Naive thymus-derived CD4-positive, alpha-beta T cell (primary cell): ENCODE data around the gene EEA1. TPM values are rescaled to one million over a fixed set of nuclear protein-coding genes. Genes with fewer than 3 reads are reported as not detected.
A peak's percentile ranks its signal among the peaks of the same experiment; 100 is the strongest.

Source experiments
- ATAC-seq: fragments of 150-1000 bp; cut with Tn5 transposase; 2 replicates; pipeline ENCODE4 v1.10.0; 2021; ENCODE audit warnings: mild to moderate bottlenecking, moderate library complexity
- CTCF ChIA-PET: fragments of 350-600 bp; sonication (Branson Sonifier 250); formaldehyde crosslinking; loops from one replicate; lab custom pipeline; 2021; ENCODE audit warnings: antibody characterized with exemption; lab: Charles Lee
- POLR2A ChIA-PET: fragments of 350-600 bp; sonication (Branson Sonifier 250); formaldehyde crosslinking; loops from one replicate; lab custom pipeline; 2021; ENCODE audit warnings: antibody characterized with exemption, inconsistent platforms; lab: Charles Lee
- DNase-seq, 9 donors: peaks; one replicate each; pipeline versions ENCODE4 v3.0.0 to v3.0.0-alpha.2; 2020 to 2022; ENCODE audit warnings: mixed read lengths in 1 of 9
- H3K27ac ChIP-seq: one replicate; pipeline ENCODE4 v1.7.0; 2013; ENCODE audit warnings: mild to moderate bottlenecking, low read depth, low read length, moderate library complexity
- H3K27me3 ChIP-seq, 2 donors: one replicate each; pipeline ENCODE4 v1.7.0; 2013; ENCODE audit warnings: low read length in 2 of 2, mild to moderate bottlenecking in 2 of 2, moderate library complexity in 2 of 2; ENCODE audit not compliant: control insufficient read depth in 2 of 2, insufficient read depth in 2 of 2
- H3K36me3 ChIP-seq, 3 experiments: 1 replicate in 2 of 3; 2 replicates in 1 of 3; pipeline ENCODE4 v1.7.0; 2013; ENCODE audit warnings: low read length in 3 of 3, mild to moderate bottlenecking in 3 of 3, moderate library complexity in 1 of 3; ENCODE audit not compliant: insufficient read depth in 3 of 3, control insufficient read depth in 2 of 3
- H3K4me1 ChIP-seq, 2 donors: one replicate each; pipeline ENCODE4 v1.7.0; 2013; ENCODE audit warnings: low read length in 2 of 2, mild to moderate bottlenecking in 2 of 2, moderate library complexity in 1 of 2; ENCODE audit not compliant: control insufficient read depth in 2 of 2, insufficient read depth in 2 of 2
- H3K4me3 ChIP-seq: 2 replicates; pipeline ENCODE4 v1.7.0; 2013; ENCODE audit warnings: mild to moderate bottlenecking, low read length
- H3K9me3 ChIP-seq, 3 experiments: 1 replicate in 2 of 3; 2 replicates in 1 of 3; pipeline ENCODE4 v1.7.0; 2013; ENCODE audit warnings: low read length in 3 of 3; ENCODE audit not compliant: control insufficient read depth in 2 of 3
- H3K27ac Mint-ChIP-seq, 9 donors: one replicate each; pipeline ENCODE4 v1.8.0; 2020 to 2022; ENCODE audit warnings: mixed read lengths in 9 of 9, mild to moderate bottlenecking in 8 of 9, moderate library complexity in 5 of 9, inconsistent platforms in 2 of 9
- H3K27me3 Mint-ChIP-seq, 5 donors: one replicate each; pipeline ENCODE4 v1.8.0; 2021 to 2022; ENCODE audit warnings: mixed read lengths in 5 of 5, mild to moderate bottlenecking in 1 of 5
- H3K36me3 Mint-ChIP-seq, 5 donors: one replicate each; pipeline ENCODE4 v1.8.0; 2020 to 2022; ENCODE audit warnings: mixed read lengths in 5 of 5, mild to moderate bottlenecking in 3 of 5, inconsistent platforms in 1 of 5
- H3K4me1 Mint-ChIP-seq, 7 donors: one replicate each; pipeline ENCODE4 v1.8.0; 2020 to 2022; ENCODE audit warnings: mixed read lengths in 7 of 7, mild to moderate bottlenecking in 3 of 7, inconsistent platforms in 1 of 7
- H3K4me3 Mint-ChIP-seq, 10 donors: one replicate each; pipeline ENCODE4 v1.8.0; 2020 to 2022; ENCODE audit warnings: mild to moderate bottlenecking in 10 of 10, mixed read lengths in 10 of 10, moderate library complexity in 6 of 10, inconsistent platforms in 2 of 10
- H3K9me3 Mint-ChIP-seq, 11 donors: one replicate each; pipeline ENCODE4 v1.8.0; 2020 to 2022; ENCODE audit warnings: mixed read lengths in 11 of 11, mild to moderate bottlenecking in 4 of 11, inconsistent platforms in 1 of 11, moderate library complexity in 1 of 11
- intact Hi-C, 2 donors: fragments of 100-400 bp; cut with micrococcal nuclease; formaldehyde crosslinking; loops; one replicate each; pipeline ENCODE4 v1.15.1; 2023
- polyA plus RNA-seq, 2 donors: library from polyadenylated mRNA; unstranded; fragments of 300-500 nt; fragmentation: Illumina TruSeq; gene quantifications; one replicate each; pipeline ENCODE4 v1.2.3, GENCODE V29; 2021
- total RNA-seq, 6 experiments: library from RNA in 5 of 6; stranded (reverse) in 5 of 6; gene quantifications; 1 replicate in 5 of 6; 2 replicates in 1 of 6; pipeline ENCODE4 v1.2.3 and lab custom pipeline; 2021 to 2026

Gene EEA1
- total and polyA plus RNA-seq, 7 experiments from 2014 or later = 20.9 to 28.3 (median 22.2) TPM

- POLR2A ChIA-PET = interaction anchor here (0.7 to 5.7 kb wide), 10 partner anchors 8 to 946 kb away, joined by 3 to 127 read pairs (median 4); partner anchors contain the start of gene BTG1
- H3K9me3 ChIP-seq = no peaks in the 10 kb centered on the region
- H3K9me3 Mint-ChIP-seq = no peaks in the 10 kb centered on the region
These were observed 1.3 kb upstream of the EEA1 start for GRCh38 chr12:92930421-92930820.

GRCh38 chr12:92929983-92930382, 888 bp upstream of the EEA1 start:
- Histone ChIP-seq H3K27ac (peak overlapping the region; percentile 96), H3K4me1 (peaks cover 19 to 23% of the 10 kb centered on the region in 2 donors), H3K27me3 (no peaks in the 10 kb centered on the region), H3K9me3 (no peaks in the 10 kb centered on the region), H3K36me3 (no peaks in the 10 kb centered on the region), H3K4me3 (peak overlapping the region; percentile 67)
- Mint-ChIP-seq H3K27ac (peak overlapping the region; percentile 89 to 99 (median 93)), H3K9me3 (no peaks in the 10 kb centered on the region), H3K4me1 (peaks cover 20 to 46% (median 30%) of the 10 kb centered on the region in 7 donors), H3K36me3 (peaks cover 0 to 8% (median 0%) of the 10 kb centered on the region in 5 donors), H3K27me3 (peaks cover 0 to 6% (median 0%) of the 10 kb centered on the region in 5 donors), H3K4me3 (peak overlapping the region; percentile 75 to 93 (median 90))
- DNase-seq (no peak), ATAC-seq (no peak)
- ChIA-PET POLR2A (interaction anchor here (0.7 to 5.7 kb wide), 16 partner anchors 8 to 946 kb away, joined by 3 to 127 read pairs (median 4); partner anchors contain the start of gene UBE2N), CTCF (interaction anchor here (1.1 to 5.9 kb wide), 3 partner anchors 21 to 451 kb away, joined by 3 to 52 read pairs (median 4); no protein-coding TSS in a partner anchor)
- intact Hi-C loops = loop anchor here (1.0 to 10.0 kb wide), 22 partner anchors 22 to 1565 kb away; partner anchors contain the start of genes CRADD (in 2 of the 2), NUDT4 (in 2 of the 2), CEP83 (in 1 of the 2) and MRPL42 (in 1 of the 2)

More at GRCh38 chr12:92930421-92930820, 1.3 kb upstream of the EEA1 start:
- peaks cover 0 to 6% (median 0%) of the 10 kb centered on the region in 5 donors for H3K27me3 Mint-ChIP-seq
- Histone ChIP-seq H3K36me3 (no peaks in the 10 kb centered on the region), H3K4me3 (no peak overlapping the region), H3K4me1 (peaks cover 19 to 23% of the 10 kb centered on the region in 2 donors), H3K27ac (no peak overlapping the region), H3K27me3 (no peaks in the 10 kb centered on the region)
- CTCF ChIA-PET = interaction anchor here (1.4 to 5.9 kb wide), 2 partner anchors 22 to 57 kb away, joined by 4 to 52 read pairs; no protein-coding TSS in a partner anchor
- ATAC-seq (no peak), DNase-seq (no peak)
- H3K4me1 Mint-ChIP-seq = peaks cover 20 to 42% (median 26%) of the 10 kb centered on the region in 7 donors
- peaks cover 0 to 4% (median 0%) of the 10 kb centered on the region in 5 donors for H3K36me3 Mint-ChIP-seq
- peak overlapping the region in 7 of 9 donors; percentile 89 to 96 (median 92) for H3K27ac Mint-ChIP-seq
- intact Hi-C loops = no loop called here
- peak overlapping the region; percentile 75 to 93 (median 90) for H3K4me3 Mint-ChIP-seq

GRCh38 chr12:92928421-92928961, 604 bp downstream of the EEA1 start:
- peak overlapping the region; percentile 89 to 96 (median 92) for H3K27ac Mint-ChIP-seq
- ChIA-PET POLR2A (interaction anchor here (0.9 to 5.7 kb wide), 10 partner anchors 10 to 856 kb away, joined by 3 to 127 read pairs (median 4); partner anchors contain the start of gene UBE2N), CTCF (interaction anchor here (0.6 to 5.9 kb wide), 8 partner anchors 20 to 1563 kb away, joined by 3 to 52 read pairs (median 3); no protein-coding TSS in a partner anchor)
- peak overlapping the region; percentile 96 for H3K27ac ChIP-seq
- peaks cover 19 to 23% of the 10 kb centered on the region in 2 donors for H3K4me1 ChIP-seq
- H3K9me3 ChIP-seq = no peaks in the 10 kb centered on the region
- H3K9me3 Mint-ChIP-seq = peaks cover 0 to under 1% (median 0%) of the 10 kb centered on the region in 11 donors
- no peaks in the 10 kb centered on the region for H3K36me3 ChIP-seq
- intact Hi-C loops = loop anchor here (1.0 to 10.0 kb wide), 13 partner anchors 36 to 1564 kb away; no protein-coding TSS in a partner anchor
- H3K27me3 Mint-ChIP-seq = peaks cover 0 to 6% (median 0%) of the 10 kb centered on the region in 5 donors
- peaks cover 0 to 10% (median 2%) of the 10 kb centered on the region in 5 donors for H3K36me3 Mint-ChIP-seq
- peak overlapping the region; percentile 71 for H3K4me3 ChIP-seq
- H3K27me3 ChIP-seq = no peaks in the 10 kb centered on the region
- ATAC-seq = no peak
- peak overlapping the region; percentile 75 to 94 (median 90) for H3K4me3 Mint-ChIP-seq
- peak in 5 of 9 donors; percentile 23 to 70 (median 35) for DNase-seq
- peaks cover 20 to 56% (median 40%) of the 10 kb centered on the region in 7 donors for H3K4me1 Mint-ChIP-seq

- peak overlapping the region; percentile 86 to 93 (median 90) for H3K27ac Mint-ChIP-seq
- H3K4me1 ChIP-seq = peaks cover 19 to 23% of the 10 kb centered on the region in 2 donors
- peak overlapping the region; percentile 96 for H3K27ac ChIP-seq
- DNase-seq (peak in 5 of 9 donors; percentile 35 to 49 (median 42)), ATAC-seq (no peak)
- H3K36me3 Mint-ChIP-seq = peaks cover 0 to 14% (median 7%) of the 10 kb centered on the region in 5 donors
- no peaks in the 10 kb centered on the region for H3K36me3 ChIP-seq
- peaks cover 20 to 61% (median 44%) of the 10 kb centered on the region in 7 donors for H3K4me1 Mint-ChIP-seq
- ChIA-PET CTCF (interaction anchor here (0.6 to 5.9 kb wide), 10 partner anchors 19 to 1562 kb away, joined by 3 to 52 read pairs (median 4); no protein-coding TSS in a partner anchor), POLR2A (interaction anchor here (0.5 to 5.7 kb wide), 12 partner anchors 10 to 856 kb away, joined by 3 to 127 read pairs (median 3); no protein-coding TSS in a partner anchor)
- peak overlapping the region; percentile 75 to 94 (median 89) for H3K4me3 Mint-ChIP-seq
- peak overlapping the region; percentile 61 for H3K4me3 ChIP-seq
- peaks cover 0 to 6% (median 0%) of the 10 kb centered on the region in 5 donors for H3K27me3 Mint-ChIP-seq
- H3K27me3 ChIP-seq = no peaks in the 10 kb centered on the region
- no peaks in the 10 kb centered on the region for H3K9me3 ChIP-seq
- H3K9me3 Mint-ChIP-seq = peaks cover 0 to 4% (median 0%) of the 10 kb centered on the region in 11 donors
- intact Hi-C loops = loop anchor here (1.0 to 10.0 kb wide), 15 partner anchors 15 to 1563 kb away; no protein-coding TSS in a partner anchor
These were observed 1.4 kb downstream of the EEA1 start for GRCh38 chr12:92927436-92928281.

DNA sequence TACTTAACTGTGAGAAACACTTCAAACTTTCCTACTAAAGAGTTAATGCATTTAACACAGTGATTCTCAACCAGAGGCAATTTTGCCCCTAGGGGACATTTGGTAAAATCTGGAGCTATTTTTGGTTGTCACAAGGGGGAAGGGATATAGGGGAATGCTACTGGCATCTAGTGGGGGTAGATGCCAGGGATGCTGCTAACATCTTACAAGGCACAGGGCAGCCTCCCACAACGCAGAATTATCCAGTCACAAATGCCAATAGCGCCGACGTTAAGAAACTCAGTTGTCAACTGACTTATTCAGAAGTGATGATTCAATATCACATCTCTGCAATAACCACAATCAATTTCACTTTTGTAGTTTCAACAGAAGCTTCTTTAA, 2.0 kb downstream of the EEA1 start:
- Mint-ChIP-seq H3K36me3 (peaks cover 0 to 19% (median 11%) of the 10 kb centered on the region in 5 donors), H3K4me1 (peaks cover 25 to 66% (median 50%) of the 10 kb centered on the region in 7 donors), H3K27me3 (peaks cover 0 to 6% (median 0%) of the 10 kb centered on the region in 5 donors), H3K27ac (peak overlapping the region; percentile 86 to 93 (median 90)), H3K4me3 (peak overlapping the region; percentile 75 to 94 (median 89)), H3K9me3 (peaks cover 0 to 4% (median 0%) of the 10 kb centered on the region in 11 donors)
- peak in 7 of 9 donors; percentile 25 to 54 (median 44) for DNase-seq
- intact Hi-C loops = loop anchor here (1.0 to 10.0 kb wide), 12 partner anchors 15 to 1562 kb away; no protein-coding TSS in a partner anchor
- Histone ChIP-seq H3K4me3 (peak overlapping the region; percentile 61), H3K27me3 (no peaks in the 10 kb centered on the region), H3K4me1 (peaks cover 19 to 23% of the 10 kb centered on the region in 2 donors), H3K36me3 (no peaks in the 10 kb centered on the region), H3K27ac (peak overlapping the region; percentile 96), H3K9me3 (no peaks in the 10 kb centered on the region)
- ATAC-seq = no peak
- ChIA-PET POLR2A (interaction anchor here (0.5 to 5.7 kb wide), 8 partner anchors 20 to 141 kb away, joined by 3 to 127 read pairs (median 4); no protein-coding TSS in a partner anchor), CTCF (interaction anchor here (0.8 to 5.9 kb wide), 10 partner anchors 18 to 148 kb away, joined by 3 to 52 read pairs (median 4); no protein-coding TSS in a partner anchor)
